BLaER1 treated with 17β-estradiol and CSF1 and Interleukin-3, amounts not matched to agents 10 nM and 100 nM (cell line): Measurements from ENCODE around the gene PFN4.
"Not testable (repeated sequence)": the region's sequence is repeated elsewhere in the genome, so short reads cannot be mapped to it uniquely, and the experiment has no call there.

ENCODE experiments used
- H3K27ac ChIP-seq, 11 experiments: shearing (Covaris generic); formaldehyde crosslinking; 2 replicates each; pipeline ENCODE4 v1.8.1; 2022
- H3K27me3 ChIP-seq, 11 experiments: shearing (Covaris generic); formaldehyde crosslinking; 2 replicates each; pipeline ENCODE4 v1.8.1; 2022
- H3K36me3 ChIP-seq, 11 experiments: shearing (Covaris generic); formaldehyde crosslinking; 2 replicates each; pipeline ENCODE4 v1.8.1; 2022
- H3K4me1 ChIP-seq, 10 experiments: shearing (Covaris generic); formaldehyde crosslinking; 2 replicates each; pipeline ENCODE4 v1.8.1; 2022
- H3K4me2 ChIP-seq, 11 experiments: shearing (Covaris generic); formaldehyde crosslinking; 2 replicates each; pipeline ENCODE4 v1.8.1; 2022
- H3K4me3 ChIP-seq, 10 experiments: shearing (Covaris generic); formaldehyde crosslinking; 2 replicates each; pipeline ENCODE4 v1.8.1; 2022
- H3K9ac ChIP-seq, 11 experiments: shearing (Covaris generic); formaldehyde crosslinking; 2 replicates each; pipeline ENCODE4 v1.8.1; 2022
- H3K9me3 ChIP-seq, 11 experiments: shearing (Covaris generic); formaldehyde crosslinking; replicated peaks in 1 of 11; 2 replicates each; pipeline ENCODE4 v1.8.1; 2022
- H4K20me1 ChIP-seq, 11 experiments: shearing (Covaris generic); formaldehyde crosslinking; 2 replicates each; pipeline ENCODE4 v1.8.1; 2022
- Cebpa-rat ChIP-seq, 11 experiments: shearing (Covaris generic); IDR thresholded peaks; 2 replicates each; pipeline ENCODE4 v1.8.1; 2022

PFN4 gene

DNA sequence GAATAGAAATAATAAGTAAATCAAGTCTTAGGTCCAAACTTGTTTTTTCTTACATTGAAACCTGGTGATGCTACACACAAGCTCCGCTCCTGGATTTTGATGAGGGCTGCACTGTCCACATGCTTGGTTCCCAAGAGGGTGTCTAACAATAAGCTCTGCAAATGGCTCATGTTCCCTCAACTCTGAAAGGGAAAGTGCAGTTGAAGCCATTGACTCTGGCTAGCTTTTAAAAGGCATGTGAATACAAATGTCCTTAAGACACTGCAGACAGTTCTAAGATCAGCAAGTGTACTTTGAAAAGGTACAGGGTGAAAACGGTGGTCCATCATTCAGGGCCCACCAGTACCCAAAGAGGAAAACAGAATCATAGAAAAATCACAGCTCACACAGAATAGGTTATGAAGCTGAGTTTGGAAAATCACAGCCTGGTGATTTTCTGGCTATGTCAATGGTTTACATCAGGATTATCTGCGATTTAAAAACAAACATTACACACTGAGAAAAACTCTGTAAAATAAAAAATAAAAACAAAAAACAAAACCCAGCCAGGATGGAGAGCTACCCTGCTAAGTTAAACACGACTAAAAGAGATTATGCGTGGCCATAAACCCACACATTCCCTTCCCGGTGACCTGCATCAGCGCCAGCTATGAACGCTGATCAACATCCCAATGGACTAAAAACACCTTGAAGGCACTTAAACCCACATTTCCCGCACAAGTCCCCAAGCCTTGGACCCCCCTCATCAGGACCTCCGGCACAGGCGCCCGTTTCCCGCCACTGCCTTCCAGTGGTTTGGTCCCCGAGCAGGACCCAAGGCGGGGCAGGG lies 554 bp downstream of the PFN4 start:
- peak overlapping the region; percentile 82 to 93 (median 90) for H3K9ac ChIP-seq
- H3K27ac ChIP-seq, result peak overlapping the region; percentile 79 to 92 (median 87); a peak in 21 of 22 replicates
- peaks cover 13 to 34% (median 19%) of the 10 kb centered on the region in 10 experiments for H3K4me1 ChIP-seq
- H3K9me3 ChIP-seq, result no peaks in the 10 kb centered on the region
- H3K36me3 ChIP-seq, result 0 out of 22 replicates have a peak, but pooled peaks cover 0 to 2% (median 0%) of the 10 kb centered on the region in 11 experiments
- H3K4me2 ChIP-seq, result peak overlapping the region; percentile 79 to 96 (median 89)
- no peaks in the 10 kb centered on the region for H4K20me1 ChIP-seq
- TF ChIP-seq Cebpa-rat (IDR thresholded peaks at IDR 0.05), result no peak
- no peaks in the 10 kb centered on the region for H3K27me3 ChIP-seq
- H3K4me3 ChIP-seq, result peak overlapping the region; percentile 67 to 88 (median 77)

DNA sequence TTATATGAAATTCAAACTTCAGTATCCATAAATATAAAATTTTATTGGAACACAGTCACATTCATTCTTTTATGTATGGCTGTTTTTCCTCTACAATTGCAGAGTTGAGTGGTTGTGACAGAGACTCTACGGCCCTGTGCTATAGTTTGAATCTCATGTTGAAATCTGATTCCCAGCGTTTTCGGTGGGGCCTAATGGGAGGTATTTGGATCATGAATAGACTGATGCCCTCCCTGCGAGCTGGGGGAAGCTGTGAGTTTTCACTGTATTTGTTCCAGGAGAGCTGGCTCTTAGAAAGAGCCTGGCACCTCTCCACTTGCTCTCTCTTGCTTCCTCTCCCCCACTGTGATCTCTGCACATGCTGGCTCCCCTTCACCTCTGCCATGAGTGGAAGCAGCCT lies 1.7 kb downstream of the PFN4 start:
- no peak overlapping the region for H3K27ac ChIP-seq
- no peak overlapping the region for H3K4me3 ChIP-seq
- no peaks in the 10 kb centered on the region for H4K20me1 ChIP-seq
- TF ChIP-seq Cebpa-rat (IDR thresholded peaks at IDR 0.05), result no peak
- H3K27me3 ChIP-seq, result no peaks in the 10 kb centered on the region
- H3K4me1 ChIP-seq, result peaks cover 13 to 34% (median 19%) of the 10 kb centered on the region in 10 experiments
- no peak overlapping the region for H3K9ac ChIP-seq
- H3K4me2 ChIP-seq, result no peak overlapping the region
- H3K9me3 ChIP-seq, result no peaks in the 10 kb centered on the region
- peaks cover 0 to under 1% (median 0%) of the 10 kb centered on the region in 11 experiments; a peak in 1 of 22 replicates for H3K36me3 ChIP-seq

DNA sequence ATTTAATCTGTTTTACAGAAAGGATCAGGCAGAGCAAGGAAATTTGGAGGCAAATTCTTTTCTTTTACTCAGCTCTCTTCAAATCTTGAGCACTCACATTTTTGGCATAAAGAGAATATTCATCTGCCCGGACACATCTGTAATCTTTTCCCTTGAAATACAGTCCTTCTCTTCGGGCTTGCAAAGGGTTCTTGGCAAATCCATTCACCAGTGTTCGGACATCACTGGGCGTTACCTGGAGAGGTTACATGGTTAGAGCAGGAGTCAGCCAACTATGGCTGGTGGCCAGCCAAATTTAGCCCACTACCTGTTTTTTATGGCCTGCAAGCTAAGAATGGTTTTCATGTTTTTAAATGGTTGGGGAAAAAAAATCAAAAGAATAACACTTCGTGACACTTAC lies 2.1 kb downstream of the PFN4 start:
- peaks cover 0 to 4% (median 0%) of the 10 kb centered on the region in 11 experiments; a peak in 1 of 22 replicates for H3K36me3 ChIP-seq
- H3K27me3 ChIP-seq, result no peaks in the 10 kb centered on the region
- H3K9ac ChIP-seq, result no peak overlapping the region
- H3K27ac ChIP-seq, result no peak overlapping the region
- H3K4me3 ChIP-seq, result no peak overlapping the region
- no peak overlapping the region for H3K4me2 ChIP-seq
- no peaks in the 10 kb centered on the region for H3K9me3 ChIP-seq
- no peaks in the 10 kb centered on the region for H4K20me1 ChIP-seq
- peaks cover 13 to 34% (median 19%) of the 10 kb centered on the region in 10 experiments for H3K4me1 ChIP-seq
- TF ChIP-seq Cebpa-rat (IDR thresholded peaks at IDR 0.05), result no peak

DNA sequence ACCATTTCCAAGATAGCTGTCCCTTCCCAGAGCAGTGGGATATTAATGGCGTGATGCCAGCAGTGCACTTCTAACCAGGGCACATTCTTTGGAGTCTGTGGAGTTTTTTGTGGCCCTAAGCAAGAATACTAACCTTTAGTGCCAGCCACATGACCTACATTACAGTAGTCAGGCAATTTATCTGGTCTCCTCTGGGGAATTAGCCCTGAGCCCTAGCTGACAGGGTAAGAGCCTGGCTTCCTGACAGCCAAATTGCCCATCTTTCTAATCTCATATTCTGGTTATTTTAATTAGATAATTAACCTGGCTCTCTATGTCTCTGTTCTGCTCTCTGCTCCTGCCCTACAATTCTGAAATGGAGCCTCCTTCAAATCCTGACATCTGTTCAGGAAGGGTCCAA lies 5.2 kb downstream of the PFN4 start:
- Histone ChIP-seq H3K27me3 (no peaks in the 10 kb centered on the region), H3K36me3 (peaks cover 0 to 31% (median 10%) of the 10 kb centered on the region in 11 experiments; a peak in 13 of 22 replicates), H4K20me1 (no peaks in the 10 kb centered on the region), H3K27ac (no peak overlapping the region), H3K4me2 (no peak overlapping the region), H3K9me3 (peaks cover 0 to 15% (median 11%) of the 10 kb centered on the region in 11 experiments; a peak in 10 of 22 replicates), H3K9ac (0 out of 22 replicates have a peak overlapping the region, but pooled peaks of 1 of the 11 experiments have one; percentile 9), H3K4me3 (no peak overlapping the region), H3K4me1 (peaks cover 0 to 14% (median 4%) of the 10 kb centered on the region in 10 experiments; a peak in 8 of 20 replicates)
- no peak for TF ChIP-seq Cebpa-rat (IDR thresholded peaks at IDR 0.05)

DNA sequence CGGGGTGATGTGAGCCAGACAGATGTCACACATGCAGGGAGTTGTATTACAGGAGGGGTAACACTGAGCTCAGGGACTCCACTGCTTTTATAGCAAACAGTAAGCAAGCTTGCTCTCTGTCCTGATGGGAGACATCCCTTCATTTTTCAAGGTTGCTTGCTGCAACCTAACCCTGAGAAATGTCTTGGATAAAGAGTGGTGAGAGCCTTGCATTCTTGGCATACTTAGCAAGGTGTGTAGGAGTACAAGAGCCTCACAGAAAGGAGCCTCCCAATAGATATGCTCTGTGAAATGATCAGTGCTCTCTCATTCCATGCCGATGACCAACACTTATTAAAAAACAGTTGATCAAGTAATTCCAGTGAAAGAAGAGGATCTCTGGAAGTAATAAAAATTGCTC lies 8.1 kb downstream of the PFN4 start:
- H3K27ac ChIP-seq, result no peak overlapping the region
- no peak for TF ChIP-seq Cebpa-rat (IDR thresholded peaks at IDR 0.05)
- no peaks in the 10 kb centered on the region for H4K20me1 ChIP-seq
- peaks cover 0 to 15% (median 11%) of the 10 kb centered on the region in 11 experiments; a peak in 10 of 22 replicates for H3K9me3 ChIP-seq
- H3K4me1 ChIP-seq, result peaks cover 0 to 8% (median 0%) of the 10 kb centered on the region in 10 experiments; a peak in 2 of 20 replicates
- no peaks in the 10 kb centered on the region for H3K27me3 ChIP-seq
- H3K4me3 ChIP-seq, result no peak overlapping the region
- peaks cover 0 to 31% (median 10%) of the 10 kb centered on the region in 11 experiments; a peak in 13 of 22 replicates for H3K36me3 ChIP-seq
- H3K9ac ChIP-seq, result no peak overlapping the region
- H3K4me2 ChIP-seq, result no peak overlapping the region

DNA sequence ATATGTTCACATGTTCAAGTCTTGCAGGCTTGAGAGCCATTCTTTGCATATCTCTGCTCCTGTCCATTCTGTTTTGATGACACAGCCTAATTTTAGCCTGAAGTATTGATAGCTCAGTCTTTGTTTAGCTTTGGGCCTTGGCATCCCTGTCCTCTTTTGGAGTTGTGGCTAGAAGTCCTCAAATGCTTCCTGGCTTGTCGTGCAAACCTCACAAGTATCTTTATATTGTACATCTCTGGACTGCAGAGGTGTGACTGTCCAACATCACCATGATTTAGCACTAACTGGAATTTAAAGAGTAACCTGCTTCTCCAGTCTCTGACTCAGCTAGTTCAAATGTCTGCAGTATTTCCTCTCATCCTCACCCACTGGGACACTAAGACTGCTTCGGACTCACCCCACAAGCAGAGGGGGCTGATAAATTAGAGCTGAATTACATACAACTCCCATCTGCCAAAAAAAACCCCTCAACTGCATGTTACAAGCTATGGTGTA lies 11.7 kb downstream of the PFN4 start:
- H3K4me3 ChIP-seq, result no peak overlapping the region
- no peaks in the 10 kb centered on the region for H3K4me1 ChIP-seq
- peaks cover 0 to 35% (median 12%) of the 10 kb centered on the region in 11 experiments; a peak in 13 of 22 replicates for H3K36me3 ChIP-seq
- no peak overlapping the region for H3K9ac ChIP-seq
- H3K27ac ChIP-seq, result no peak overlapping the region
- H3K27me3 ChIP-seq, result no peaks in the 10 kb centered on the region
- peaks cover 19 to 45% (median 35%) of the 10 kb centered on the region in 11 experiments for H3K9me3 ChIP-seq
- TF ChIP-seq Cebpa-rat (IDR thresholded peaks at IDR 0.05), result no peak
- H3K4me2 ChIP-seq, result no peak overlapping the region
- H4K20me1 ChIP-seq, result no peaks in the 10 kb centered on the region

DNA sequence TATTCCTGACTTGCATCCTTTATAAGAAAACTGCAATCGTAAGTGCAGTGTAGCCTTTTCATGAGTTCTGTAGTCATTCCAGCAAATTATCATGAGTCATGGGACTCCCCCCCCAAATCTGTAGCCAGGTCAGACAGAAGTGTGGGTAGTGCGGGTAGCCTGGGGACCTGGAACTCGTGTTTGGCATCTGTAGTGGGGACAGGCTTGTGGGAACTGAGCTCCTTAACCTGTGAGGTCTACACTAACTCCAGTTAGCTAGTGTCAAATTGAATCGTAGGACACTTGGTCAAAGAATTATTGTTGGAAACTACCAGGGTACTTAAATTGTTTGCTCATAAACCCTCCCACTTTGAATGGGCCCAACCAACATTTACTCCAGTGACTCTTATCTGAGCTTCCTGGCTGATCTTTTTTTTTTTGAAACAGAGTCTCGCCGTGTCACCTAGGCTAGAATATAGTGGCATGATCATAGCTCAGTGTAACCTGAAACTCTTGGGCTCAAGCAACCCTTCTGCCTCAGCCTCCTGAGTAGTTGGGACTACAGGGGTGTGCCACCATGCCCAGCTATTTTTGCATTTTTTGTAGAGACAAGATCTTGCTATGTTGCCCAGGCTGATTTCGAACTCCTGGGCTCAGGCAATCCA lies 12.4 kb downstream of the PFN4 start:
- Histone ChIP-seq H3K4me1 (no peaks in the 10 kb centered on the region), H3K9me3 (peaks cover 26 to 52% (median 42%) of the 10 kb centered on the region in 11 experiments), H3K4me2 (no peak overlapping the region), H3K9ac (no peak overlapping the region), H4K20me1 (no peaks in the 10 kb centered on the region), H3K4me3 (no peak overlapping the region), H3K36me3 (peaks cover 0 to 35% (median 14%) of the 10 kb centered on the region in 11 experiments; a peak in 13 of 22 replicates), H3K27ac (no peak overlapping the region), H3K27me3 (no peaks in the 10 kb centered on the region)
- TF ChIP-seq Cebpa-rat (IDR thresholded peaks at IDR 0.05), result no peak

DNA sequence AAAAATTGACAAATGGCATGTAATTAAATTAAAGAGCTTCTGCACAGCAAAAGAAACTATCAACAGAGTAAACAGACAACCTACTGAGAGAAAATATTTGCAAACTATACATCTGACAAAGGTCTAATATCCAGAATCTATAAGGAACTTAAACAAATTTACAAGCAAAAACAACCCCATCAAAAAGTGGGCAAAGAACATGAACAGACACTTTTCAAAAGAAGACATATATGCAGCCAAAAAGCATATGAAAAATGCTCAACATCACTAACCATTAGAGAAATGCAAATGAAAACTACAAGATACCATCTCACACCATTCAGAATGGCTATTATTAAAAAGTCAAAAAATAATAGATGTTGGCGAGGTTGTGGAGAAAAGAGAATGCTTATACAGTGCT lies 13.7 kb downstream of the PFN4 start:
- not testable (repeated sequence) for H3K4me3 ChIP-seq, H3K9ac ChIP-seq, H3K27ac ChIP-seq, H3K4me1 ChIP-seq, H4K20me1 ChIP-seq, H3K4me2 ChIP-seq, H3K27me3 ChIP-seq
- peaks cover 0 to 40% (median 17%) of the 10 kb centered on the region in 11 experiments; a peak in 15 of 22 replicates for H3K36me3 ChIP-seq
- H3K9me3 ChIP-seq, result peaks cover 30 to 61% (median 48%) of the 10 kb centered on the region in 11 experiments

DNA sequence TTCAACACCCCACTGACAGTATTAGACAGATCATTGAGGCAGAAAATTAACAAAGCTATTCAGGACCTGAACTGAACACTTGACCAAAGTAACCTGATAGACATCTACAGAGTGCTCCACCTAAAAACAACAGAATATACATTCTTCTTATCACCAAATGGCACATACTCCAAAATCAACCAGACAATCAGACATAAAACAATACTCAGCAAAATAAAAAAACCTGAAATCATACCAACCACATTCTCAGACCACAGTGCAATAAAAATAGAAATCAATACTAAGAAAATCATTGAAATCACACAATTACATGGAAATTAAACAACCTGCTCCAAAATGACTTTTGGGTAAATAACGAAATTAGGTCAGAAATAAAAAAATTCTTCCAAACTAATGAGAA lies 15.8 kb downstream of the PFN4 start:
- Histone ChIP-seq H3K4me3 (no peak overlapping the region), H3K4me1 (peaks cover 0 to 9% (median 7%) of the 10 kb centered on the region in 10 experiments; a peak in 12 of 20 replicates), H3K9me3 (peaks cover 37 to 61% (median 48%) of the 10 kb centered on the region in 11 experiments), H3K4me2 (no peak overlapping the region), H3K27ac (no peak overlapping the region), H3K36me3 (peaks cover 0 to 41% (median 26%) of the 10 kb centered on the region in 11 experiments; a peak in 17 of 22 replicates), H4K20me1 (no peaks in the 10 kb centered on the region), H3K9ac (no peak overlapping the region), H3K27me3 (no peaks in the 10 kb centered on the region)
- no peak for TF ChIP-seq Cebpa-rat (IDR thresholded peaks at IDR 0.05)
